HG03460 (cell line): Measurements from ENCODE around the gene BNIP2.
A peak's percentile ranks its signal among the peaks of the same experiment; 100 is the strongest.
"Not testable (repeated sequence)": the region's sequence is repeated elsewhere in the genome, so short reads cannot be mapped to it uniquely, and the experiment has no call there.

Experiments
- ATAC-seq: cut with Tn5 transposase; IDR thresholded peaks from one replicate; pipeline ENCODE4 v1.9.1; 2021; ENCODE audit not compliant: unreplicated experiment

Gene BNIP2

GRCh38 chr15:59688782-59689625 is at the start of gene BNIP2:
Gene BNIP2, minus strand, starts transcription at chr15:59689320. Its CDS starts 6,863 bp downstream, at chr15:59682457.
- peak; percentile 80 for ATAC-seq

GRCh38 chr15:59738676-59739075 is 49.6 kb upstream of the BNIP2 start:
- no peak for ATAC-seq

GRCh38 chr15:59736181-59736580 is 47.1 kb upstream of the BNIP2 start:
- ATAC-seq = no peak

GRCh38 chr15:59725151-59725486 is 36.0 kb upstream of the BNIP2 start:
- no peak for ATAC-seq

- ATAC-seq = no peak
Observed at GRCh38 chr15:59723687-59724346, 34.7 kb upstream of the BNIP2 start.

GRCh38 chr15:59722476-59722875 is 33.4 kb upstream of the BNIP2 start:
- no peak for ATAC-seq

GRCh38 chr15:59722037-59722436 is 32.9 kb upstream of the BNIP2 start:
- no peak for ATAC-seq

- no peak for ATAC-seq
Observed at GRCh38 chr15:59721411-59721810, 32.3 kb upstream of the BNIP2 start.

- ATAC-seq = no peak
Observed at GRCh38 chr15:59713177-59713576, 24.1 kb upstream of the BNIP2 start.

GRCh38 chr15:59711451-59712243 is 22.5 kb upstream of the BNIP2 start:
- ATAC-seq = no peak

GRCh38 chr15:59707619-59708018 is 18.5 kb upstream of the BNIP2 start:
- ATAC-seq = no peak

- no peak for ATAC-seq
Observed at GRCh38 chr15:59703979-59704796, 15.1 kb upstream of the BNIP2 start.

- ATAC-seq = no peak
Observed at GRCh38 chr15:59702351-59702750, 13.2 kb upstream of the BNIP2 start.

- no peak for ATAC-seq
Observed at GRCh38 chr15:59701880-59702279, 12.8 kb upstream of the BNIP2 start.

GRCh38 chr15:59699810-59700431 is 10.8 kb upstream of the BNIP2 start:
- ATAC-seq = no peak

- ATAC-seq = not testable (repeated sequence)
Observed at GRCh38 chr15:59698065-59698464, 8.9 kb upstream of the BNIP2 start.

- ATAC-seq = no peak
Observed at GRCh38 chr15:59696332-59696731, 7.2 kb upstream of the BNIP2 start.

GRCh38 chr15:59694779-59695178 is 5.7 kb upstream of the BNIP2 start:
- ATAC-seq = no peak

- ATAC-seq = no peak
Observed at GRCh38 chr15:59691194-59691805, 2.2 kb upstream of the BNIP2 start.
